GM21390 (cell line): ENCODE measurements around the gene CPT1C.

Source experiments
- ATAC-seq: cut with Tn5 transposase; IDR thresholded peaks from one replicate; pipeline ENCODE4 v1.9.1; 2021; ENCODE audit not compliant: unreplicated experiment

The CPT1C gene

GRCh38 chr19:49681830-49682229 is 9.1 kb upstream of the CPT1C start:
- ATAC-seq, result no peak

GRCh38 chr19:49682274-49682673 is 8.6 kb upstream of the CPT1C start:
- no peak for ATAC-seq

GRCh38 chr19:49683814-49684250 is 7.1 kb upstream of the CPT1C start:
- ATAC-seq, result no peak

- ATAC-seq, result no peak
Measured at GRCh38 chr19:49684251-49684982, 6.5 kb upstream of the CPT1C start.

- no peak for ATAC-seq
Measured at GRCh38 chr19:49684983-49685553, 5.8 kb upstream of the CPT1C start.

GRCh38 chr19:49685845-49686332 is 5.0 kb upstream of the CPT1C start:
- no peak for ATAC-seq

DNA sequence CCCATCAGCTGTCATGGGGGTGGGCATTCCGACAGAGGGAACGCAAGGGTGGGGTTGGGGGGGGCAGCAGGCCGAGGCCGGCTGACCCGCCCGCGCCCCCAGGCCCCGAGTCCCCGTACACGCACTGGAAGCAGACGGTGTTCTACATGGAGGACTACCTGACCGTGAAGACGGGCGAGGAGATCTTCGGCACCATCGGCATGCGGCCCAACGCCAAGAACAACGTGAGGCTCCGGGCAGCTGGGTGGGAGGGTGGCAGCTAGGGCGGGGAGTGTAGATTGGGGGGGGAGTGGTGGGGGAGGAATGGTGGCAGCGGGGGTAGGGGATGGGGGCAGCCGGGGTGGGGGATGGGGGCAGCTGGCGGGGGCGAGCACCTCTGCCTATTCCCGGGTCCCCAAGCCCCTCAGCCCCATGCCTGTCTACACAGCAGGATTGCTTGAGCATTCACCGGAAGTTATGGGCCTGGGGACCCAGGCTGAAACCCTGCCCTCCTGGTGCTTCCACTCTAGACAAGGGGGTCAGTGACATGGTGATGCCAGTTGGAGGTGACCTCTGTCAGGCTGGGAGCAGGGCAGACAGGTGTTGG is 4.3 kb upstream of the CPT1C start:
- ATAC-seq, result no peak

DNA sequence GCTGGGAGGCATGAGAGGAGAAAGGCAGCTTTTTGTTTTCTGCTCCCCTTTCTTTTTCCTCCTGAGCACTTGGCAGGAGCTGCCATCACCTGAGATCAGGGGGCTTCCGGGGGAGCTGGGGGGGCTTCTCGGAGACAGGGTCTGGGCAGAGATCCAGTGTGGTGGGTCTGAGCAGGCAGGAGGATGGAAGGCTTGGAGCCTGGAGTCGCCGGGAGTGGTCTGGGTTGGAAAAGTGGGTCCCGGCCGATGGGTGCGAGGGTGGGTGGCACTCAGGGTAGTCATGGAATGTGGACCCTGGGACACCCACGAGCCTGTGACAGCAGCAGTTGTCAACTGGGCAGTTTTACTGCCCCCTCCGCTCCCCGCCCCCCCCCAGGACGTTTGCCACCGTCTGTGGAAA is 3.8 kb upstream of the CPT1C start:
- no peak for ATAC-seq

- ATAC-seq, result no peak
Measured at GRCh38 chr19:49687566-49688316, 3.2 kb upstream of the CPT1C start.

DNA sequence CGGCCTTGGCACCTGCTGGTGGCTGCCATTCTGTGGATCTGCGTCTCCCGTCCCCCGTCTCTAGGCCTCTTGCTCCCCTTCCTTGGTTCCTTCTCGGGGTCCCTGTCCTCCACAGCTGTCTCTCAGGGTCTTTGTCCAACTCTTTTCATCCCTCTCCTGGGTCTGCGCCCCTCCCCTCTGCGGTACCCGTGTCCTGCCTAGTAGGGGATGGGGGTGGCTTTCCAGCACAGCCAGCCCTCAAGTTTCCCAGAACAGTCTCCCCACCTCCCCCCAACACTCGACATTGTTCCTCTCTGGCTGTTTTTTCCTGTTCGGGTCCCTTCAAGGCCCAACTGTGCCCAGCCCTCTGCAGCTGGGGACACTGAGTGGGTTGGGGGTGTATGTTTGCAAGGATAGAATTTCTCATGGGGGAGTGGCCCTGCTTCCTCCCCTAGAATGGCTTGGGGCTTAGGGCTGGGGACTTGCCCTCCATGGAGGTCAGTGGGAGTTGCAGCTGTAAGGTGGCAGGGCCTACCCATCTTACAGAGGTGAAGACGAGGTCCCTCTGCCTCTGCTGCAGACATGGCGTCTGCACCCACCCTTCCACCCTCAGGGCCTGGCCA is 2.3 kb upstream of the CPT1C start:
- no peak for ATAC-seq

- no peak for ATAC-seq
Measured at GRCh38 chr19:49689133-49690078, 1.5 kb upstream of the CPT1C start, which contains the start of gene ADM5. TSS of gene ADM5 (plus strand) at chr19:49689594. CDS start at chr19:49689838, 244 bp downstream.

DNA sequence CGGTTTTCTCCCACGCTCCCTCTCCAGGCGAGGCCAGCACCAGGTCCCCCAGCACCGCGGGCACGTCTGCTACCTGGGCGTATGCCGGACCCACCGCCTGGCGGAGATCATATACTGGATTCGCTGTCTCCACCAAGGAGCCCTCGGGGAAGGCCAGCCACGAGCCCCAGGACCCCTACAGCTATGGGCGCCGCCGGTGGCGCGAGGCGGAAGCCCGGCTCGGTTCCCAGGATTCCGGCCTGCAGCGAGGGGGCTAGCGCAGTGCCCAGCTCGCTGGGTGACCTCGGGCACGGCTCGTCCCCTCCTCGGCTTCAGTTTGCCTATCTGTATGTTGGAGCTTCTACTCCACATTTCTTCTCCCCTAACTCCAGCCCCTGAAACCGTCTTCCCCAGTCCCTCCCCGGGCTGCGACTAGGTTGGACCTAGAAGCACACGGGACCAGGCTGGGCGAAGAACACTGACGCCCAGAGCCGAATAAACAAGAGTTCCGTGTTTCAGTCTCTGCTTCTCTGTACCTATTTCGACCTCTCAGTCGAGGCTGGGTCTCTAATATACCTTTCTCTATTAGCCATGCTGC is 749 bp upstream of the CPT1C start:
- no peak for ATAC-seq

- no peak for ATAC-seq
Measured at GRCh38 chr19:49691243-49692146, 579 bp downstream of the CPT1C start.

DNA sequence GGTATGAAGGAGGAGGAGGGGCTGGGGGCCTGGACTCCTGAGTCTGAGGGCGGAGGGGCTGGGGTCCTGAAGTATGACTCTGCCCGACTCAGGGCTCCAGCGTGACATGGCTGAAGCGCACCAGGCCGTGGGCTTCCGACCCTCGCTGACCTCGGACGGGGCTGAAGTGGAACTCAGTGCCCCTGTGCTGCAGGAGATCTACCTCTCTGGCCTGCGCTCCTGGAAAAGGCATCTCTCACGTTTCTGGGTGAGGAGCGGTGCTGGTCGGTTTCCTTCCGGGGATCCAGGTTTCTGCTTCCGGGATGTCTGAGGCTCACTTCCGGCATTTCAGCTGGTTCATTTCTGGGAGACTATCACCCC is 1.2 kb downstream of the CPT1C start:
- ATAC-seq, result no peak

DNA sequence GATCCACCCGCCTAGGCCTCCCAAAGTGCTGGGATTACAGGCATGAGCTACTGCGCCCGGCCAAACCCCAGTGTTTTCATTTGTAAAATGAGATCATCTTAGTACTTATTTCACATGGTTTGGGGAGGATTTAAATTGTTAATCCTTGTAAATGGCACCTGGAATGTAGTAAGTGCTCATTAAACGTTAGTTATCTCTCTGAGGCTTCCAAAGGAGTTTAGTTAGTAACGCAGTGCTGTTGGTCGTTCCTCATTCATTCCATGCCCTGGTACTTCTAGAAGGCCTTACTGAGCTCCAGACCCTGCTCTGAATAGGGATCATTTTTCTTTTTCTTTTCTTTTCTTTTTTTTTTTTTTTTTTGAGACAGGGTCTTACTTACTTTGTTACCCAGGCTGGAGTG is 5.2 kb downstream of the CPT1C start:
- no peak for ATAC-seq

DNA sequence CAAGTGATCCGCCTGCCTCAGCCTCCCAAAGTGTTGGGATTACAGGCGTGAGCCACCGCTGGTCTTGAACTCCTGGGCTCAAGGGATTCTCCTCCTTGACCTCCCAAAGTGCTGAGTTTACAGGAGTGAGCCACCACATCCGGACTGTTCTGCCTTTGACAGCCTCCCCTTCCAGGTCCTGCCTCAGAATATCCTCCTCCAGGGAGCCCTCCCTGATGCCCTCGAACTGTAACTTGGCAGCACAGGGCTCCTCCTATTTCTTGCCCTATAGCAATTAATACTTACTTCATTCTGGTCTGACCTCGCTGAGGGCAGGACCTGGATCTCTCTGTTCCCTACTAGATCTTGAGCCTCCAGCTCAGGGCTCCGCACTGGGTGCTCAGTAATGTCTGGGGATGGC is 5.9 kb downstream of the CPT1C start:
- ATAC-seq, result no peak

- no peak for ATAC-seq
Measured at GRCh38 chr19:49699364-49699763, 8.4 kb downstream of the CPT1C start.

- ATAC-seq, result no peak
Measured at GRCh38 chr19:49700563-49700962, 9.6 kb downstream of the CPT1C start.
